GM18951 (cell line): ENCODE results near the gene GABRG3.

Experiments
- POLR2A ChIP-seq: IDR thresholded peaks from 4 replicates; pipeline ENCODE4 v1.6.1; 2011; ENCODE audit warnings: mild to moderate bottlenecking; ENCODE audit not compliant: insufficient read length, insufficient read depth; ENCODE audit errors: extremely low read depth
- in situ Hi-C: fragments of 300-500 bp; cut with MboI; formaldehyde crosslinking; loops from one replicate; pipeline ENCODE4 v1.12.0; 2022; ENCODE audit warnings: low sequenced_read_pairs, mixed read lengths, inconsistent platforms; ENCODE audit not compliant: unreplicated experiment

The GABRG3 gene

GRCh38 chr15:26970712-26971210, at the start of gene GABRG3:
Gene GABRG3, plus strand, starts transcription at chr15:26971181.
- no peak for TF ChIP-seq POLR2A
- in situ Hi-C loops, result no loop called here

- TF ChIP-seq POLR2A, result no peak
- in situ Hi-C loops, result no loop called here
Measured at GRCh38 chr15:26921433-26921832, 49.5 kb upstream of the GABRG3 start.

GRCh38 chr15:26926081-26926480, 44.9 kb upstream of the GABRG3 start:
- in situ Hi-C loops, result no loop called here
- TF ChIP-seq POLR2A, result no peak

GRCh38 chr15:26928051-26928450, 42.9 kb upstream of the GABRG3 start:
- in situ Hi-C loops, result no loop called here

GRCh38 chr15:26929588-26929987, 41.4 kb upstream of the GABRG3 start:
- in situ Hi-C loops, result no loop called here
- no peak for TF ChIP-seq POLR2A

More at GRCh38 chr15:26928051-26928450, 42.9 kb upstream of the GABRG3 start:
- no peak for TF ChIP-seq POLR2A

GRCh38 chr15:26934848-26935247, 36.1 kb upstream of the GABRG3 start:
- in situ Hi-C loops, result no loop called here
- TF ChIP-seq POLR2A, result no peak

- in situ Hi-C loops, result no loop called here
- no peak for TF ChIP-seq POLR2A
Measured at GRCh38 chr15:26935322-26935721, 35.7 kb upstream of the GABRG3 start.

- in situ Hi-C loops, result no loop called here
- no peak for TF ChIP-seq POLR2A
Measured at GRCh38 chr15:26936502-26936901, 34.5 kb upstream of the GABRG3 start.

GRCh38 chr15:26937134-26937533, 33.8 kb upstream of the GABRG3 start:
- TF ChIP-seq POLR2A, result no peak
- in situ Hi-C loops, result no loop called here

- in situ Hi-C loops, result no loop called here
- TF ChIP-seq POLR2A, result no peak
Measured at GRCh38 chr15:26939398-26939797, 31.6 kb upstream of the GABRG3 start.

GRCh38 chr15:26941489-26941888, 29.5 kb upstream of the GABRG3 start:
- in situ Hi-C loops, result no loop called here
- no peak for TF ChIP-seq POLR2A

- in situ Hi-C loops, result no loop called here
- TF ChIP-seq POLR2A, result no peak
Measured at GRCh38 chr15:26943866-26944265, 27.1 kb upstream of the GABRG3 start.

- no peak for TF ChIP-seq POLR2A
- in situ Hi-C loops, result no loop called here
Measured at GRCh38 chr15:26945046-26945445, 25.9 kb upstream of the GABRG3 start.

- in situ Hi-C loops, result no loop called here
- TF ChIP-seq POLR2A, result no peak
Measured at GRCh38 chr15:26950001-26950400, 21.0 kb upstream of the GABRG3 start.

- no peak for TF ChIP-seq POLR2A
- in situ Hi-C loops, result no loop called here
Measured at GRCh38 chr15:26954403-26954802, 16.6 kb upstream of the GABRG3 start.
